KG1 (cell line): ENCODE results near the gene SLC27A3.
A peak's percentile ranks its signal among the peaks of the same experiment; 100 is the strongest.

Experiments used
- DNase-seq: peaks from one replicate; lab custom pipeline; 2025; lab: John Stamatoyannopoulos, UW

Gene SLC27A3

GRCh38 chr1:153774780-153775457 lies at the start of gene SLC27A3:
TSS of gene SLC27A3 (plus strand) at chr1:153775407. CDS start at chr1:153775498, 91 bp downstream.
- no peak for DNase-seq

GRCh38 chr1:153727463-153728304 lies 47.5 kb upstream of the SLC27A3 start, which contains the start of gene INTS3:
TSS of gene INTS3 (plus strand) at chr1:153728050. CDS start at chr1:153728635, 585 bp downstream.
- DNase-seq: peak; percentile 95

GRCh38 chr1:153728305-153729066 lies 46.7 kb upstream of the SLC27A3 start:
- DNase-seq: no peak

GRCh38 chr1:153730468-153730988 lies 44.7 kb upstream of the SLC27A3 start:
- no peak for DNase-seq

- no peak for DNase-seq
Measured at GRCh38 chr1:153733970-153734369, 41.2 kb upstream of the SLC27A3 start.

GRCh38 chr1:153734396-153735089 lies 40.7 kb upstream of the SLC27A3 start:
- DNase-seq: no peak

GRCh38 chr1:153735090-153735420 lies 40.2 kb upstream of the SLC27A3 start:
- no peak for DNase-seq

- no peak for DNase-seq
Measured at GRCh38 chr1:153741986-153742385, 33.2 kb upstream of the SLC27A3 start.

GRCh38 chr1:153742411-153743142 lies 32.6 kb upstream of the SLC27A3 start:
- DNase-seq: no peak

- no peak for DNase-seq
Measured at GRCh38 chr1:153745417-153745816, 29.8 kb upstream of the SLC27A3 start.

- no peak for DNase-seq
Measured at GRCh38 chr1:153746174-153746573, 29.0 kb upstream of the SLC27A3 start.

GRCh38 chr1:153748903-153749302 lies 26.3 kb upstream of the SLC27A3 start:
- DNase-seq: no peak

- peak; percentile 72 for DNase-seq
Measured at GRCh38 chr1:153749408-153750005, 25.7 kb upstream of the SLC27A3 start.

GRCh38 chr1:153750026-153750995 lies 24.9 kb upstream of the SLC27A3 start:
- DNase-seq: no peak

GRCh38 chr1:153752072-153752471 lies 23.1 kb upstream of the SLC27A3 start:
- no peak for DNase-seq

GRCh38 chr1:153752571-153753195 lies 22.5 kb upstream of the SLC27A3 start:
- DNase-seq: no peak

GRCh38 chr1:153754266-153754665 lies 20.9 kb upstream of the SLC27A3 start:
- no peak for DNase-seq

GRCh38 chr1:153760440-153760839 lies 14.8 kb upstream of the SLC27A3 start:
- no peak for DNase-seq
